GM08714 (cell line): ENCODE measurements around the gene IFI44L.

Experiments
- H3K4me3 ChIP-seq: fragments of 200-500 bp; sonication (Bioruptor generic); 2 replicates; pipeline ENCODE4 v1.5.1; 2014; ENCODE audit warnings: mild to moderate bottlenecking, low read length, inconsistent platforms
- ZNF274 ChIP-seq: IDR thresholded peaks from 2 replicates; pipeline ENCODE4 v1.6.1; 2012; ENCODE audit warnings: mild to moderate bottlenecking, low read depth, low read length

The IFI44L gene

DNA sequence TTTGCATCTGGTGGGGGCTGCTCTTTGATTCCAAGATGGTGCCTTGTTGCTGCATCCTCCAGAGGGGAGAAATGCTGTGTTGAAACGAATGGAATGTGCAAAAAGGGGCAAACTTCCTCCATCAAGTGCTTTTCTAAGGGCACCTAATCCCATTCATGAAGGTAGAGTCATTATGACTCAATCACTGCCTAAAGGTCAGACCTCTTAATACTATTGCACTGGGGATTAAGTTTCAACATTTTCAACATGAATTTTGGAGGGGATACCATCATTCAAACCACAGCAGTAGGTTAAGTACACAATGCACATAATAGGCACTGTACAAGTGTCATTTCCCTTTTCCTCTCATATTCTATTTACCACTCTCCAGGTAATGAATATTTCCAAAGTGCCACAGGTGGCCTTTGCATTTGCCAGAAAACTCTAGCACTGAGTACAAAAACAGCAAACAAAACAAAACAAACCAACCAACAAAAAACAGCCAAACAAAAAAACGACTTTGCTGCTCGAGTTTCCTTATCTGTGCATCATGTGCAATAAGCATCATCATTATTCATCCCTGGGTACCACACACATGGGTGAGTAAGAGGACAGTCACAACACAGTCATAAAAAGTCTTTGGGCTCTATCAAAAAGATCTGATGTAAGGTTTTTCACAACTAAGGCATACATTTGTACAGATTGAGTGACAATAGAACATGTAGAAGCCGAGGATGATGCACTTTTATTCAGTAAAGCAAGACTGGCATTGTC lies 71.9 kb downstream of the IFI44L start:
- H3K4me3 ChIP-seq: no peak overlapping the region
- no peak for TF ChIP-seq ZNF274
